Cardiac muscle cell (in vitro differentiated cells and primary cell): ENCODE measurements around the gene AHRR. TPM values are rescaled to one million over a fixed set of nuclear protein-coding genes. Genes with fewer than 3 reads are reported as not detected.
A peak's percentile ranks its signal among the peaks of the same experiment; 100 is the strongest.
"Not testable (repeated sequence)": the region's sequence is repeated elsewhere in the genome, so short reads cannot be mapped to it uniquely, and the experiment has no call there.

Source experiments
- DNase-seq, 2 donors: peaks; one replicate each; pipeline versions ENCODE4 v3.0.0 to v3.0.0-alpha.2; 2010 to 2017; ENCODE audit warnings: low read depth in 1 of 2, low spot score in 1 of 2
- H3K27ac ChIP-seq: fragments of 200-600 bp; sonication (generic); 2 replicates; pipeline ENCODE4 v1.5.1; 2016
- H3K27me3 ChIP-seq: fragments of 200-600 bp; sonication (generic); 2 replicates; pipeline ENCODE4 v1.6.0; 2016; ENCODE audit warnings: control low read depth
- H3K36me3 ChIP-seq: fragments of 200-600 bp; sonication (generic); 2 replicates; pipeline ENCODE4 v1.5.1; 2016; ENCODE audit warnings: control low read depth
- H3K4me1 ChIP-seq: fragments of 200-600 bp; sonication (generic); 2 replicates; pipeline ENCODE4 v1.8.1; 2017; ENCODE audit warnings: low read depth, mild to moderate bottlenecking, mixed run types
- H3K4me3 ChIP-seq: fragments of 200-600 bp; sonication (generic); 2 replicates; pipeline ENCODE4 v1.5.1; 2016; ENCODE audit warnings: mild to moderate bottlenecking
- H3K9me3 ChIP-seq: fragments of 200-600 bp; sonication (generic); 2 replicates; pipeline ENCODE4 v1.5.1; 2017; ENCODE audit warnings: low read depth, mild to moderate bottlenecking, control low read depth
- polyA plus RNA-seq: library from polyadenylated mRNA; unstranded; fragments of >200 nt; fragmentation: Nextera tagmentation; extraction: Ambion mirVana; gene quantifications from 2 replicates; pipeline ENCODE4 v1.2.1, GENCODE V29; 2016
- total RNA-seq: library from RNA; depleted of rRNA; stranded (reverse); fragments of >200 nt; gene quantifications from 2 replicates; pipeline ENCODE4 v1.2.3, GENCODE V29; 2016
- TF ChIP-seq, protein P1 (sequence below): IDR thresholded peaks from 2 replicates; pipeline ENCODE4 v1.5.1; 2012; ENCODE audit warnings: low read depth, mild to moderate bottlenecking, low read length

AHRR gene
- total and polyA plus RNA-seq, 2 experiments from 2014 or later: 0.99 to 1.4 TPM

DNA sequence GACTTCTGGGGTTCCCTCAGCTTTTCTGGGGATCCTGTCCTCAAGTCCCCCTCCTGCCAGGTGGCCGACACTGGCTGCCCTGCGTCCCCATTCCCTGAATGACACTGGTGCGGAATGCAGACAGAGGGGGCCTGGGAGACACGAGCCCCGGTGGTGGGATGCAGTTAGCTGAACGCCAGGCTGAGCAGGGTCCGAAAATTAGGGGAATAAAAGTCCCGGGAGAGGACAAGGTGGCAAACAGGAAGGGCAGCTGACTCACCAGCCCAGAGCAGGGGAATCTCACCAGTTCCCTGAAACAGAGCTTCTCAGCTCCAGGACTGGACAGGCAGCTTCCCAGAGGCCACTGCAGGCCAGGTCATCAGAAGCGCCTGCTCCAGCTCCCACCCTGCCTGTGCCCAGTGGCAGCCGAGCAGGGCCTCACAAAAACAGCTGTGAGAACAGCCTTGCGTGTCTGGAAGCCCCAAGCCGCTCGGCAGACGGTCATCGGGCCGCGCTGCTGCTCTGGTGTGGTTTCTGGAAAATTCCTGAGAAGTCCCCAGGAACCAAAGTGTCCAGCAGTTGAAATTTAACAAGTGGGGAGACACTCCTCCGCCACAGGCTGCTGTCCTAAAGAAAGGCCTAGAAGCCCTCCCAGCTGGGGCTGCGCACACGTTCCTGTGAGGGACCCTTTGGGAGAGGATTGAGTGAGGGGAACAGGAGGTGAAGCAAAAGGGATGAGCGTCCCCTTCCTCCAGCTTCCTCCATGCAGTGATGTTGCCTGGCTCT is 73.8 kb downstream of the AHRR start:
- TF ChIP-seq, protein P1, sequence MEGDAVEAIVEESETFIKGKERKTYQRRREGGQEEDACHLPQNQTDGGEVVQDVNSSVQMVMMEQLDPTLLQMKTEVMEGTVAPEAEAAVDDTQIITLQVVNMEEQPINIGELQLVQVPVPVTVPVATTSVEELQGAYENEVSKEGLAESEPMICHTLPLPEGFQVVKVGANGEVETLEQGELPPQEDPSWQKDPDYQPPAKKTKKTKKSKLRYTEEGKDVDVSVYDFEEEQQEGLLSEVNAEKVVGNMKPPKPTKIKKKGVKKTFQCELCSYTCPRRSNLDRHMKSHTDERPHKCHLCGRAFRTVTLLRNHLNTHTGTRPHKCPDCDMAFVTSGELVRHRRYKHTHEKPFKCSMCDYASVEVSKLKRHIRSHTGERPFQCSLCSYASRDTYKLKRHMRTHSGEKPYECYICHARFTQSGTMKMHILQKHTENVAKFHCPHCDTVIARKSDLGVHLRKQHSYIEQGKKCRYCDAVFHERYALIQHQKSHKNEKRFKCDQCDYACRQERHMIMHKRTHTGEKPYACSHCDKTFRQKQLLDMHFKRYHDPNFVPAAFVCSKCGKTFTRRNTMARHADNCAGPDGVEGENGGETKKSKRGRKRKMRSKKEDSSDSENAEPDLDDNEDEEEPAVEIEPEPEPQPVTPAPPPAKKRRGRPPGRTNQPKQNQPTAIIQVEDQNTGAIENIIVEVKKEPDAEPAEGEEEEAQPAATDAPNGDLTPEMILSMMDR: no peak
- H3K27me3 ChIP-seq: no peaks in the 10 kb centered on the region
- no peak overlapping the region for H3K27ac ChIP-seq
- no peaks in the 10 kb centered on the region for H3K9me3 ChIP-seq
- no peak overlapping the region for H3K4me3 ChIP-seq
- H3K36me3 ChIP-seq: no peaks in the 10 kb centered on the region
- DNase-seq: peak in 1 of 2 donors; percentile 58
- H3K4me1 ChIP-seq: peaks cover 14% of the 10 kb centered on the region

DNA sequence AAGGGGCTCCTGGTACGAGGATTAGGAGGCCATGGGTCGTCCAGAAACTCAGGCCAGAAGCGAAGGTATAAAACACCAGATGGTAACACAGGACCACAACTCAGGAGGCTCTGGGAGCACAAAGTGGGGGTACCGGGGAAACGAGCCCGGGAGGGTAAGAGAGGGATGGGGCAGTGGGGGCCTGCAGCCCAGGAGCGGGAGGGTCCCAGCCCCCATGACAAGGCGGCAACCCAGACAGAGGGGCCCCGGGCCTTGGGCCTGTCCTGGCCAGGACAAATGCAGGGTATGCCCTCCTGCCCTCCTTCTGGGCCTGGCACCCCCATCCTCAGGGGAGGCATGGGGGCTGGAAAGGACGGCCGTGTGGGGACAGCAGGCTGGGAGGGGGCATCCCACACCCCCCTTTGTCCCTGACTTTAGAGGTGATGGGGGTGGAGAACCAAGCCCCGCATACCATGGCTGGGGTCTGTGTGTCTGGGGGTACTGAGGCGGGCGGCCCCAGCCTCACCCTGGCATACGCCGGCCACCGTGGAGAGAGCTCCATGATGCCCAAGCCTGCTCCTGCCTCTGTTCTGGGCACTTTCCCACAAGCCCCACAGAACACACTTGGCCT is 74.5 kb downstream of the AHRR start:
- H3K27ac ChIP-seq: no peak overlapping the region
- no peaks in the 10 kb centered on the region for H3K9me3 ChIP-seq
- no peak overlapping the region for H3K4me3 ChIP-seq
- TF ChIP-seq, protein P1: no peak
- no peaks in the 10 kb centered on the region for H3K27me3 ChIP-seq
- H3K36me3 ChIP-seq: no peaks in the 10 kb centered on the region
- H3K4me1 ChIP-seq: peaks cover 15% of the 10 kb centered on the region
- DNase-seq: no peak

- Histone ChIP-seq H3K27ac (no peak overlapping the region), H3K4me1 (peaks cover 15% of the 10 kb centered on the region), H3K27me3 (no peaks in the 10 kb centered on the region), H3K9me3 (no peaks in the 10 kb centered on the region), H3K4me3 (no peak overlapping the region), H3K36me3 (no peaks in the 10 kb centered on the region)
- DNase-seq: no peak
- TF ChIP-seq, protein P1: no peak
Observed at GRCh38 chr5:396531-396961, 75.0 kb downstream of the AHRR start.

DNA sequence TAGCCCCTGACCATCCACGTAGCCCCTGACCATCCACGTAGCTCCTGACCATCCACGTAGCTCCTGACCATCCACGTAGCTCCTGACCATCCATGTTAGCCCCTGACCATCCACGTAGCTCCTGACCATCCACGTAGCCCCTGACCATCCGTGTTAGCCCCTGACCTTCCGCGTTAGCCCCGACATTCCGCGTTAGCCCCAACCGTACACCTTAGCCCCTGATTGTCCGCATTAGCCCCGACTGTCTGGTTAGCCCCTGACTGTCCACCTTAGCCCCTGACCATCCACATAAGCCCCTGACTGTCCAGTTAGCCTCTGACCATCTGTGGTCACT is 76.6 kb downstream of the AHRR start:
- DNase-seq, H3K36me3 ChIP-seq, H3K27me3 ChIP-seq, H3K27ac ChIP-seq, H3K4me3 ChIP-seq, H3K9me3 ChIP-seq: not testable (repeated sequence)
- H3K4me1 ChIP-seq: peaks cover 15% of the 10 kb centered on the region

DNA sequence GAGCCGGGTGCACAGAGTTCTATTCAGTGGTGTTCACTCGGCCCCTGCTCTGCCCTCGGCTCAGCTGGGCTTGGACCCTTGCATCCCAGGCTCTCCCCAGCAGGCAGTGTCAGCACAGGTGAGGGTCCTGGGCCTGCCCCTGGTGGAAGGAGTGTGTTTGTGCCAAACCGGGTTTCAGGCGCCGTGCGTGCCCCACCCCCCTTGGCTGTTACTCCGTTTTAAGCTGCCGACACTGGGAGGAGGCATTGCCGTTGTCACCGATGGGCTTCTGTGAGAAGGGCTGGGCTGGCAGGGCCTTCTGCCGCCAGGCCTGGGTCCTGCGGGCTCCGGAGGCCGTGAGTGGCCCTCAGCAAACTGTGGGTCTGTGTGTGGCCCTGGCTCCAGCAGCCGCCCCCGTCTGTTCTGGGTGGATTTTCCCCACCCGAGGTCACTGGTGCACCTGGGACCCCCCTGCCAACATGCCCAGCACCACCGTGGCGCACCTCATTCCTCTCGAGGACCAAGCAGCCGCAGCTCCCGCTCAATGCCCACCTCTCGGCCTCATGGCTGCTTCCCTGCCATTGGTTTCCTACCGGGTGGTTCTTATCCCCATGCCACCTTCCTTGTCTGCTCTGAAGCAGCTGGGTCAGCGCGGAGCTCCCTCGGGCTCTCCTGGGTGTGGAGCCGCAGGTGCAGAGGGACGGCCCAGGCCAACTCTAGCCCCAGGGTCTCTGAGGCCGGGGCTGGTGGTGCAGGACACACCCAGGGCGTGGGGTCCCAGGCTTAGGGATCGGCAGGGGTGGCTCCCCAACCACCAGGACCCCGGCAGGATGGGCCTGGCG is 77.2 kb downstream of the AHRR start:
- DNase-seq: no peak
- H3K9me3 ChIP-seq: no peaks in the 10 kb centered on the region
- peaks cover 15% of the 10 kb centered on the region for H3K4me1 ChIP-seq
- TF ChIP-seq, protein P1: no peak
- no peaks in the 10 kb centered on the region for H3K36me3 ChIP-seq
- no peaks in the 10 kb centered on the region for H3K27me3 ChIP-seq
- H3K27ac ChIP-seq: no peak overlapping the region
- no peak overlapping the region for H3K4me3 ChIP-seq
